ENCODE data around the gene CFAP77. TPM values are rescaled to one million over a fixed set of nuclear protein-coding genes. Genes with fewer than 3 reads are reported as not detected.

The CFAP77 gene
- total and polyA plus RNA-seq, 10 of the 15 experiments (the other 5 are each of a cell fraction or from before 2014, with no cell fraction given) = 0.33 TPM; not detected in 9

- no peaks in the 10 kb centered on the region for H3K79me2 ChIP-seq (ENCODE audit: control insufficient read depth, insufficient read depth, low read length)
- no peak overlapping the region for H3K4me2 ChIP-seq (ENCODE audit: control insufficient read depth, insufficient read depth)
- H3K4me1 ChIP-seq (ENCODE audit: control insufficient read depth, insufficient read depth, low read length) = no peaks in the 10 kb centered on the region
- CTCF ChIA-PET = no interaction called here
- H4K20me1 ChIP-seq (ENCODE audit: control insufficient read depth, insufficient read depth) = no peaks in the 10 kb centered on the region
- H3K36me3 ChIP-seq (ENCODE audit: control insufficient read depth in 2 of 2, insufficient read depth in 2 of 2, low read length in 1 of 2) = peaks cover 13 to 21% of the 10 kb centered on the region in 2 experiments; a peak in 3 of 4 replicates
- no peak for ATAC-seq
- H3K27ac ChIP-seq (ENCODE audit: control insufficient read depth, insufficient read depth) = no peak overlapping the region
- POLR2A ChIA-PET = interaction anchor here (0.7 kb wide), 1 partner anchor 1595 kb away, joined by 4 read pairs; no protein-coding TSS in a partner anchor
- H3K27me3 ChIP-seq (replicated peaks in 1 of 2; ENCODE audit: control insufficient read depth in 2 of 2, insufficient read depth in 2 of 2, low read length in 1 of 2) = no peaks in the 10 kb centered on the region
- DNase-seq (ENCODE audit: low read depth, low spot score) = no peak
- no peak for FAIRE-seq
- no peak overlapping the region for H3K4me3 ChIP-seq
- 90% methylated on average over 9 of the region's 9 CpGs for WGBS (ENCODE audit: insufficient coverage, insufficient replicate concordance, low lambda C conversion rate, missing lambda C conversion rate)
- no peak overlapping the region for H3K9ac ChIP-seq (ENCODE audit: control insufficient read depth, insufficient read depth, low read length)
- SMC1A ChIA-PET (ENCODE audit: uncharacterized antibody, unreplicated experiment) = no interaction called here
- RAD21 ChIA-PET (ENCODE audit: unreplicated experiment) = no interaction called here
- no TSS peak for BruUV-seq (replicated peaks)
- intact Hi-C loops (cut with micrococcal nuclease; ENCODE audit: unreplicated experiment) = no loop called here
- in situ Hi-C loops (cut with MboI) = no loop called here
- no peak overlapping the region for H2AFZ ChIP-seq (ENCODE audit: control insufficient read depth, low read depth, low read length)
- H3K9me3 ChIP-seq (replicated peaks; ENCODE audit: control insufficient read depth, insufficient read depth, low read length) = no peaks in the 10 kb centered on the region
- TF ChIP-seq KLF5 (IDR thresholded peaks at IDR 0.05; ENCODE audit: partially characterized antibody) (no peak), YBX1 (IDR thresholded peaks at IDR 0.05) (no peak), SIX5 (IDR thresholded peaks at IDR 0.05; ENCODE audit: low read depth, low read length, severe bottlenecking) (no peak), CEBPB (IDR thresholded peaks at IDR 0.05; ENCODE audit: borderline replicate concordance in 1 of 2, low read depth in 2 of 2, low read length in 2 of 2) (no peak), MEF2A (IDR thresholded peaks at IDR 0.05; ENCODE audit: insufficient read depth, low read depth, low read length) (no peak), USF1 (IDR thresholded peaks at IDR 0.05; ENCODE audit: borderline replicate concordance, extremely low read length, insufficient read depth, low read depth, low read length) (no peak), CHD2 (IDR thresholded peaks at IDR 0.05; ENCODE audit: borderline replicate concordance, low read depth, low read length) (no peak), ZBTB33 (IDR thresholded peaks at IDR 0.05) (no peak), BRCA1 (IDR thresholded peaks at IDR 0.05; ENCODE audit: low read depth, low read length) (no peak)
Observed at GRCh38 chr9:132609184-132609583, 199.2 kb downstream of the CFAP77 start.
